GM23338 (cell line): ENCODE results near the gene COTL1. TPM values are rescaled to one million over a fixed set of nuclear protein-coding genes. Genes with fewer than 3 reads are reported as not detected.

Experiments
- ATAC-seq: fragments of 200-7000 bp; cut with Tn5 transposase; 3 replicates; pipeline ENCODE4 v1.9.1; 2020
- DNase-seq: peaks from one replicate; pipeline ENCODE4 v3.0.0-alpha.2; 2015; ENCODE audit warnings: low spot score
- H2AFZ ChIP-seq: fragments of 200-600 bp; sonication (generic); 2 replicates; pipeline ENCODE4 v1.8.0; 2016; ENCODE audit warnings: antibody characterized with exemption, mild to moderate bottlenecking, moderate library complexity
- H3F3A ChIP-seq: fragments of 200-600 bp; sonication (generic); replicated peaks from 2 replicates; pipeline ENCODE4 v1.8.0; 2017; ENCODE audit warnings: antibody characterized with exemption, mixed run types, low read depth
- H3K27ac ChIP-seq: fragments of 200-600 bp; sonication (generic); 2 replicates; pipeline ENCODE4 v1.6.1; 2016; ENCODE audit warnings: low read depth
- H3K27me3 ChIP-seq: fragments of 200-600 bp; sonication (generic); 2 replicates; pipeline ENCODE4 v1.8.0; 2016; ENCODE audit warnings: mild to moderate bottlenecking, mixed run types, moderate library complexity; ENCODE audit not compliant: insufficient read depth
- H3K36me3 ChIP-seq: fragments of 200-600 bp; sonication (generic); 2 replicates; pipeline ENCODE4 v1.8.0; 2016; ENCODE audit warnings: mild to moderate bottlenecking; ENCODE audit not compliant: insufficient read depth
- H3K4me1 ChIP-seq: fragments of 200-600 bp; sonication (generic); 2 replicates; pipeline ENCODE4 v1.8.0; 2016; ENCODE audit warnings: mild to moderate bottlenecking, moderate library complexity; ENCODE audit not compliant: insufficient read depth
- H3K4me2 ChIP-seq: fragments of 200-600 bp; sonication (generic); 2 replicates; pipeline ENCODE4 v1.7.1; 2017; ENCODE audit warnings: mixed run types
- H3K4me3 ChIP-seq: fragments of 200-600 bp; sonication (generic); 2 replicates; pipeline ENCODE4 v1.6.1; 2016; ENCODE audit warnings: mixed run types
- H3K79me2 ChIP-seq: fragments of 200-600 bp; sonication (generic); replicated peaks from 2 replicates; pipeline ENCODE4 v1.8.0; 2017; ENCODE audit warnings: mild to moderate bottlenecking; ENCODE audit not compliant: insufficient read depth
- H3K9me2 ChIP-seq: fragments of 200-600 bp; sonication (generic); 2 replicates; pipeline ENCODE4 v1.8.0; 2017; ENCODE audit not compliant: insufficient read depth
- H4K20me1 ChIP-seq: fragments of 200-600 bp; sonication (generic); replicated peaks from 2 replicates; pipeline ENCODE4 v1.8.0; 2017; ENCODE audit warnings: mild to moderate bottlenecking; ENCODE audit not compliant: insufficient read depth
- H3K27ac Mint-ChIP-seq: 2 replicates; pipeline ENCODE4 v1.8.0; 2020; ENCODE audit warnings: inconsistent platforms, mild to moderate bottlenecking, moderate library complexity, mixed read lengths
- H3K27me3 Mint-ChIP-seq: 3 replicates; pipeline ENCODE4 v1.8.0; 2022; ENCODE audit warnings: low read depth, mild to moderate bottlenecking, moderate library complexity, mixed read lengths, inconsistent platforms; ENCODE audit not compliant: insufficient read depth, poor library complexity
- H3K36me3 Mint-ChIP-seq: 3 replicates; pipeline ENCODE4 v1.8.0; 2021; ENCODE audit warnings: low read depth, mild to moderate bottlenecking, inconsistent platforms, moderate library complexity, mixed read lengths
- H3K4me1 Mint-ChIP-seq: 3 replicates; pipeline ENCODE4 v1.8.0; 2020; ENCODE audit warnings: mild to moderate bottlenecking, inconsistent platforms, mixed read lengths
- H3K4me3 Mint-ChIP-seq: 3 replicates; pipeline ENCODE4 v1.8.0; 2021; ENCODE audit warnings: moderate library complexity, mild to moderate bottlenecking, inconsistent platforms, mixed read lengths
- H3K9me3 Mint-ChIP-seq: 3 replicates; pipeline ENCODE4 v1.8.0; 2020; ENCODE audit warnings: moderate library complexity, mild to moderate bottlenecking, inconsistent platforms, mixed read lengths
- CREB1 ChIP-seq: fragments of 250-450 bp; sonication (Bioruptor Pico); IDR thresholded peaks from 2 replicates; pipeline ENCODE4 v1.5.0; 2020; ENCODE audit warnings: low read depth, mild to moderate bottlenecking, moderate library complexity
- ETS1 ChIP-seq: IDR thresholded peaks from 2 replicates; pipeline ENCODE4 v1.6.1; 2016; ENCODE audit warnings: antibody characterized with exemption
- EZH2 ChIP-seq: fragments of 200-600 bp; sonication (generic); IDR thresholded peaks from one replicate; pipeline ENCODE4 v1.8.0; 2017; ENCODE audit warnings: antibody characterized with exemption, mild to moderate bottlenecking, low read depth; ENCODE audit not compliant: unreplicated experiment
- EZH2phosphoT487 ChIP-seq: fragments of 200-600 bp; sonication (generic); IDR thresholded peaks from one replicate; pipeline ENCODE4 v1.8.1; 2018; ENCODE audit warnings: antibody characterized with exemption; ENCODE audit not compliant: unreplicated experiment
- JUNB ChIP-seq: IDR thresholded peaks from one replicate; pipeline ENCODE4 v1.6.1; 2016; ENCODE audit warnings: antibody characterized with exemption; ENCODE audit not compliant: unreplicated experiment
- NANOG ChIP-seq: IDR thresholded peaks from 2 replicates; pipeline ENCODE4 v1.6.1; 2016; ENCODE audit warnings: antibody characterized with exemption, borderline replicate concordance
- STAT1 ChIP-seq: IDR thresholded peaks from one replicate; pipeline ENCODE4 v1.6.1; 2016; ENCODE audit warnings: antibody characterized with exemption; ENCODE audit not compliant: unreplicated experiment
- ZNF114 ChIP-seq: fragments of 250-450 bp; sonication (Bioruptor Pico); IDR thresholded peaks from 2 replicates; pipeline ENCODE4 v1.5.0; 2020; ENCODE audit warnings: mild to moderate bottlenecking, moderate library complexity
- ZNF331 ChIP-seq: fragments of 250-450 bp; sonication (Bioruptor Pico); IDR thresholded peaks from 2 replicates; pipeline ENCODE4 v1.5.0; 2020; ENCODE audit warnings: low read depth, mild to moderate bottlenecking, moderate library complexity
- polyA plus RNA-seq: library from polyadenylated mRNA; unstranded; fragments of >200 nt; fragmentation: Nextera tagmentation; extraction: Ambion mirVana; gene quantifications from 2 replicates; pipeline ENCODE4 v1.2.1, GENCODE V29; 2016
- total RNA-seq: library from RNA; depleted of rRNA; stranded (reverse); fragments of >200 nt; shearing (Covaris generic); gene quantifications from 2 replicates; pipeline ENCODE4 v1.2.3, GENCODE V29; 2014
- TF ChIP-seq, protein P1 (sequence below), 2 experiments: fragments of 200-600 bp in 1 of 2; sonication (generic) in 1 of 2; conservative IDR thresholded peaks; 2 replicates each; pipeline versions ENCODE4 v1.5.1 to v1.6.1; 2016 to 2017; ENCODE audit warnings: antibody characterized with exemption in 2 of 2, low read depth in 2 of 2, mild to moderate bottlenecking in 2 of 2, moderate library complexity in 1 of 2
- TF ChIP-seq, protein P2 (sequence below): IDR thresholded peaks from one replicate; pipeline ENCODE4 v1.6.1; 2018; ENCODE audit warnings: antibody characterized with exemption; ENCODE audit not compliant: unreplicated experiment

Gene COTL1
- total and polyA plus RNA-seq, 2 experiments from 2014 or later: 117 to 166 TPM

GRCh38 chr16:84544031-84544773, 73.7 kb downstream of the COTL1 start (continued):
- TF ChIP-seq, protein P1, sequence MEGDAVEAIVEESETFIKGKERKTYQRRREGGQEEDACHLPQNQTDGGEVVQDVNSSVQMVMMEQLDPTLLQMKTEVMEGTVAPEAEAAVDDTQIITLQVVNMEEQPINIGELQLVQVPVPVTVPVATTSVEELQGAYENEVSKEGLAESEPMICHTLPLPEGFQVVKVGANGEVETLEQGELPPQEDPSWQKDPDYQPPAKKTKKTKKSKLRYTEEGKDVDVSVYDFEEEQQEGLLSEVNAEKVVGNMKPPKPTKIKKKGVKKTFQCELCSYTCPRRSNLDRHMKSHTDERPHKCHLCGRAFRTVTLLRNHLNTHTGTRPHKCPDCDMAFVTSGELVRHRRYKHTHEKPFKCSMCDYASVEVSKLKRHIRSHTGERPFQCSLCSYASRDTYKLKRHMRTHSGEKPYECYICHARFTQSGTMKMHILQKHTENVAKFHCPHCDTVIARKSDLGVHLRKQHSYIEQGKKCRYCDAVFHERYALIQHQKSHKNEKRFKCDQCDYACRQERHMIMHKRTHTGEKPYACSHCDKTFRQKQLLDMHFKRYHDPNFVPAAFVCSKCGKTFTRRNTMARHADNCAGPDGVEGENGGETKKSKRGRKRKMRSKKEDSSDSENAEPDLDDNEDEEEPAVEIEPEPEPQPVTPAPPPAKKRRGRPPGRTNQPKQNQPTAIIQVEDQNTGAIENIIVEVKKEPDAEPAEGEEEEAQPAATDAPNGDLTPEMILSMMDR (conservative IDR thresholded peaks at IDR 0.05; ENCODE audit: low read depth in 2 of 2): no peak
- TF ChIP-seq EZH2: no peak
- TF ChIP-seq JUNB: no peak
- no peak for TF ChIP-seq ZNF331 (CRISPR knock-in tag)

GRCh38 chr16:84543253-84543652, 74.6 kb downstream of the COTL1 start:
- Histone ChIP-seq H2AFZ (no peak overlapping the region), H3K79me2 (no peaks in the 10 kb centered on the region), H3K4me3 (no peak overlapping the region), H3K4me1 (peaks cover 3% of the 10 kb centered on the region; the same call in 1 of the 2 replicates), H3F3A (no peaks in the 10 kb centered on the region), H3K27ac (no peak overlapping the region), H4K20me1 (no peaks in the 10 kb centered on the region; the same call in 1 of the 2 replicates), H3K36me3 (no peaks in the 10 kb centered on the region), H3K4me2 (no peak overlapping the region), H3K9me2 (no peaks in the 10 kb centered on the region), H3K27me3 (no peaks in the 10 kb centered on the region)
- TF ChIP-seq STAT1 (no peak), NANOG (no peak), CREB1 (CRISPR knock-in tag) (no peak)
- Mint-ChIP-seq H3K4me3 (no peak overlapping the region), H3K36me3 (no peaks in the 10 kb centered on the region), H3K27me3 (peaks cover 10% of the 10 kb centered on the region), H3K4me1 (peaks cover 17% of the 10 kb centered on the region), H3K9me3 (no peaks in the 10 kb centered on the region), H3K27ac (no peak overlapping the region)
- DNase-seq: no peak
- ATAC-seq: no peak

- H2AFZ ChIP-seq: no peak overlapping the region
- no peaks in the 10 kb centered on the region for H3K9me2 ChIP-seq
- no peaks in the 10 kb centered on the region for H3F3A ChIP-seq
- Mint-ChIP-seq H3K27me3 (peaks cover 7% of the 10 kb centered on the region), H3K27ac (no peak overlapping the region), H3K9me3 (no peaks in the 10 kb centered on the region), H3K36me3 (no peaks in the 10 kb centered on the region), H3K4me1 (peaks cover 13% of the 10 kb centered on the region), H3K4me3 (no peak overlapping the region)
- no peak overlapping the region for H3K27ac ChIP-seq
- H3K4me1 ChIP-seq: peaks cover 3% of the 10 kb centered on the region; the same call in 1 of the 2 replicates
- TF ChIP-seq EZH2: no peak
- no peak for TF ChIP-seq NANOG
- TF ChIP-seq, protein P2, sequence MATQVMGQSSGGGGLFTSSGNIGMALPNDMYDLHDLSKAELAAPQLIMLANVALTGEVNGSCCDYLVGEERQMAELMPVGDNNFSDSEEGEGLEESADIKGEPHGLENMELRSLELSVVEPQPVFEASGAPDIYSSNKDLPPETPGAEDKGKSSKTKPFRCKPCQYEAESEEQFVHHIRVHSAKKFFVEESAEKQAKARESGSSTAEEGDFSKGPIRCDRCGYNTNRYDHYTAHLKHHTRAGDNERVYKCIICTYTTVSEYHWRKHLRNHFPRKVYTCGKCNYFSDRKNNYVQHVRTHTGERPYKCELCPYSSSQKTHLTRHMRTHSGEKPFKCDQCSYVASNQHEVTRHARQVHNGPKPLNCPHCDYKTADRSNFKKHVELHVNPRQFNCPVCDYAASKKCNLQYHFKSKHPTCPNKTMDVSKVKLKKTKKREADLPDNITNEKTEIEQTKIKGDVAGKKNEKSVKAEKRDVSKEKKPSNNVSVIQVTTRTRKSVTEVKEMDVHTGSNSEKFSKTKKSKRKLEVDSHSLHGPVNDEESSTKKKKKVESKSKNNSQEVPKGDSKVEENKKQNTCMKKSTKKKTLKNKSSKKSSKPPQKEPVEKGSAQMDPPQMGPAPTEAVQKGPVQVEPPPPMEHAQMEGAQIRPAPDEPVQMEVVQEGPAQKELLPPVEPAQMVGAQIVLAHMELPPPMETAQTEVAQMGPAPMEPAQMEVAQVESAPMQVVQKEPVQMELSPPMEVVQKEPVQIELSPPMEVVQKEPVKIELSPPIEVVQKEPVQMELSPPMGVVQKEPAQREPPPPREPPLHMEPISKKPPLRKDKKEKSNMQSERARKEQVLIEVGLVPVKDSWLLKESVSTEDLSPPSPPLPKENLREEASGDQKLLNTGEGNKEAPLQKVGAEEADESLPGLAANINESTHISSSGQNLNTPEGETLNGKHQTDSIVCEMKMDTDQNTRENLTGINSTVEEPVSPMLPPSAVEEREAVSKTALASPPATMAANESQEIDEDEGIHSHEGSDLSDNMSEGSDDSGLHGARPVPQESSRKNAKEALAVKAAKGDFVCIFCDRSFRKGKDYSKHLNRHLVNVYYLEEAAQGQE: no peak
- TF ChIP-seq JUNB: no peak
- no peak for TF ChIP-seq CREB1 (CRISPR knock-in tag)
- TF ChIP-seq EZH2phosphoT487: no peak
- TF ChIP-seq ZNF114 (CRISPR knock-in tag): no peak
- TF ChIP-seq, protein P1 (conservative IDR thresholded peaks at IDR 0.05; ENCODE audit: low read depth in 2 of 2): no peak
- no peak for TF ChIP-seq ETS1
- TF ChIP-seq ZNF331 (CRISPR knock-in tag): no peak
- no peaks in the 10 kb centered on the region for H3K27me3 ChIP-seq
- H4K20me1 ChIP-seq: no peaks in the 10 kb centered on the region; the same call in 1 of the 2 replicates
- DNase-seq (no peak), ATAC-seq (no peak)
- H3K79me2 ChIP-seq: no peaks in the 10 kb centered on the region
- H3K36me3 ChIP-seq: no peaks in the 10 kb centered on the region
- H3K4me3 ChIP-seq: no peak overlapping the region
- no peak overlapping the region for H3K4me2 ChIP-seq
These were observed 75.7 kb downstream of the COTL1 start for GRCh38 chr16:84541999-84542817.
